Measurements from ENCODE around the gene RTN4IP1.

RTN4IP1 gene

DNA sequence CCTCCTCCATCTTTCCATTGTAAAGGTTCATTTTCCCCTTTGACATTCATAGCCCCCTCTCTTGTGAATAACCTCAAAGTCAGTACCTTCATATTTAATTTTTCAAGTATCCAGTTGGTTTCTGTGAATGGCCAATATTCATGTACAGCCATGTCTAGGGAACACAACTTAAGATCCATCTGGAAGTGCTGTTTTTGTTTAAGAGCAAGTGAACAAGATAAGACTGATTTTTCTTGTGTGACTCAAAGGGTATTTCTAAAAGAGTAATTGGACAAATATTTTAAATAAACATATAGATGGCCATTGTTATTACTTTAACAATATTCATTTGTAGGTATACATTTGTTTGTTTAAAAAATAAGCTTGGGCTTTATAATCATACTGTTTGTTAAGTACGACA is 92.9 kb downstream of the RTN4IP1 start:
- no peak overlapping the region for H3K9ac ChIP-seq (ENCODE audit: low read length)
- H3K4me1 ChIP-seq (ENCODE audit: low read length), result no peaks in the 10 kb centered on the region
- H3K27ac ChIP-seq (ENCODE audit: low read length), result no peak overlapping the region
- no peak for DNase-seq
- no peaks in the 10 kb centered on the region for H3K9me3 ChIP-seq (replicated peaks; ENCODE audit: insufficient read depth, low read length)
- H2AFZ ChIP-seq (ENCODE audit: low read length), result no peak overlapping the region
- H3F3A ChIP-seq (ENCODE audit: insufficient read depth, low read length), result no peaks in the 10 kb centered on the region
- TF ChIP-seq EZH2phosphoT487 (IDR thresholded peaks at IDR 0.05; ENCODE audit: low read length) (no peak), EZH2 (optimal IDR thresholded peaks at IDR 0.05; ENCODE audit: low read depth, low read length) (no peak)
- TF ChIP-seq, protein P1, sequence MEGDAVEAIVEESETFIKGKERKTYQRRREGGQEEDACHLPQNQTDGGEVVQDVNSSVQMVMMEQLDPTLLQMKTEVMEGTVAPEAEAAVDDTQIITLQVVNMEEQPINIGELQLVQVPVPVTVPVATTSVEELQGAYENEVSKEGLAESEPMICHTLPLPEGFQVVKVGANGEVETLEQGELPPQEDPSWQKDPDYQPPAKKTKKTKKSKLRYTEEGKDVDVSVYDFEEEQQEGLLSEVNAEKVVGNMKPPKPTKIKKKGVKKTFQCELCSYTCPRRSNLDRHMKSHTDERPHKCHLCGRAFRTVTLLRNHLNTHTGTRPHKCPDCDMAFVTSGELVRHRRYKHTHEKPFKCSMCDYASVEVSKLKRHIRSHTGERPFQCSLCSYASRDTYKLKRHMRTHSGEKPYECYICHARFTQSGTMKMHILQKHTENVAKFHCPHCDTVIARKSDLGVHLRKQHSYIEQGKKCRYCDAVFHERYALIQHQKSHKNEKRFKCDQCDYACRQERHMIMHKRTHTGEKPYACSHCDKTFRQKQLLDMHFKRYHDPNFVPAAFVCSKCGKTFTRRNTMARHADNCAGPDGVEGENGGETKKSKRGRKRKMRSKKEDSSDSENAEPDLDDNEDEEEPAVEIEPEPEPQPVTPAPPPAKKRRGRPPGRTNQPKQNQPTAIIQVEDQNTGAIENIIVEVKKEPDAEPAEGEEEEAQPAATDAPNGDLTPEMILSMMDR (IDR thresholded peaks at IDR 0.05; ENCODE audit: low read length), result no peak
- no peaks in the 10 kb centered on the region for H3K27me3 ChIP-seq (replicated peaks; ENCODE audit: insufficient read depth, low read length)
- H4K20me1 ChIP-seq (ENCODE audit: insufficient read depth, low read length), result no peaks in the 10 kb centered on the region
- H3K4me3 ChIP-seq (ENCODE audit: low read length), result no peak overlapping the region
- no peaks in the 10 kb centered on the region for H3K9me2 ChIP-seq (replicated peaks; ENCODE audit: insufficient read depth, low read length)
- H3K79me2 ChIP-seq (ENCODE audit: low read length), result no peaks in the 10 kb centered on the region
- H3K4me2 ChIP-seq (ENCODE audit: low read depth, low read length), result no peak overlapping the region
- H3K36me3 ChIP-seq (replicated peaks; ENCODE audit: insufficient read depth, low read length), result no peaks in the 10 kb centered on the region

DNA sequence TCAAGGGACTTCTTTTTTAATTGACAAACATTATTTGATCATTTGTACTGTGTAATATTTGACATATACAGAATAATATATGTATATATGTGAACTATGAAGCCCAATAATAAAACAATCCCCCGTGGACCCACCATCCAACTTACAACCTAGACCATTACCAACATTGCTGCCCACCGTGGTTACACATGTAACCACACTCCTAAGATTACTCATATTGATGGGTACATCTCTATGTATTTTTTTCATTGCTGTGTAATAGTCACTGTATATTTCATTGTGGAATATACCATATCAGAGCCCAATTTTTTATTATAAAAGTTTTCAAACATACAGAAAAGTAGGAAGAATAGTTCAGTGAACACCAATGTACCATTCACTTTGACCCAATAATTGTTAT is 94.3 kb downstream of the RTN4IP1 start:
- Histone ChIP-seq H3K9ac (ENCODE audit: low read length) (no peak overlapping the region), H3K4me1 (ENCODE audit: low read length) (no peaks in the 10 kb centered on the region), H3K27ac (ENCODE audit: low read length) (no peak overlapping the region), H3K79me2 (ENCODE audit: low read length) (no peaks in the 10 kb centered on the region), H3K9me2 (replicated peaks; ENCODE audit: insufficient read depth, low read length) (no peaks in the 10 kb centered on the region), H3K4me2 (ENCODE audit: low read depth, low read length) (no peak overlapping the region), H3F3A (ENCODE audit: insufficient read depth, low read length) (no peaks in the 10 kb centered on the region), H3K36me3 (replicated peaks; ENCODE audit: insufficient read depth, low read length) (no peaks in the 10 kb centered on the region), H4K20me1 (ENCODE audit: insufficient read depth, low read length) (no peaks in the 10 kb centered on the region), H2AFZ (ENCODE audit: low read length) (no peak overlapping the region), H3K27me3 (replicated peaks; ENCODE audit: insufficient read depth, low read length) (no peaks in the 10 kb centered on the region), H3K9me3 (replicated peaks; ENCODE audit: insufficient read depth, low read length) (no peaks in the 10 kb centered on the region), H3K4me3 (ENCODE audit: low read length) (no peak overlapping the region)
- TF ChIP-seq EZH2 (optimal IDR thresholded peaks at IDR 0.05; ENCODE audit: low read depth, low read length) (no peak), EZH2phosphoT487 (IDR thresholded peaks at IDR 0.05; ENCODE audit: low read length) (no peak)
- TF ChIP-seq, protein P1 (IDR thresholded peaks at IDR 0.05; ENCODE audit: low read length), result no peak
- no peak for DNase-seq

GRCh38 chr6:106534564-106534982 is 94.7 kb downstream of the RTN4IP1 start:
- H3K27ac ChIP-seq (ENCODE audit: low read length), result no peak overlapping the region

GRCh38 chr6:106534004-106534403 is 95.3 kb downstream of the RTN4IP1 start:
- H4K20me1 ChIP-seq (ENCODE audit: insufficient read depth, low read length), result no peaks in the 10 kb centered on the region
- no peak overlapping the region for H3K4me3 ChIP-seq (ENCODE audit: low read length)
- H3K27me3 ChIP-seq (replicated peaks; ENCODE audit: insufficient read depth, low read length), result no peaks in the 10 kb centered on the region
- H3K9me3 ChIP-seq (replicated peaks; ENCODE audit: insufficient read depth, low read length), result no peaks in the 10 kb centered on the region
- H3K9ac ChIP-seq (ENCODE audit: low read length), result no peak overlapping the region
- H3K36me3 ChIP-seq (replicated peaks; ENCODE audit: insufficient read depth, low read length), result no peaks in the 10 kb centered on the region
- no peak overlapping the region for H2AFZ ChIP-seq (ENCODE audit: low read length)
- no peaks in the 10 kb centered on the region for H3K4me1 ChIP-seq (ENCODE audit: low read length)
- H3K79me2 ChIP-seq (ENCODE audit: low read length), result no peaks in the 10 kb centered on the region
- H3K4me2 ChIP-seq (ENCODE audit: low read depth, low read length), result no peak overlapping the region
- no peak for TF ChIP-seq EZH2phosphoT487 (IDR thresholded peaks at IDR 0.05; ENCODE audit: low read length)
- TF ChIP-seq EZH2 (optimal IDR thresholded peaks at IDR 0.05; ENCODE audit: low read depth, low read length), result no peak
- TF ChIP-seq, protein P1 (IDR thresholded peaks at IDR 0.05; ENCODE audit: low read length), result no peak
- H3K9me2 ChIP-seq (replicated peaks; ENCODE audit: insufficient read depth, low read length), result no peaks in the 10 kb centered on the region
- DNase-seq, result no peak
- no peaks in the 10 kb centered on the region for H3F3A ChIP-seq (ENCODE audit: insufficient read depth, low read length)
- no peak overlapping the region for H3K27ac ChIP-seq (ENCODE audit: low read length)

More at GRCh38 chr6:106534564-106534982, 94.7 kb downstream of the RTN4IP1 start:
- Histone ChIP-seq H3K4me3 (ENCODE audit: low read length) (no peak overlapping the region), H2AFZ (ENCODE audit: low read length) (no peak overlapping the region), H3F3A (ENCODE audit: insufficient read depth, low read length) (no peaks in the 10 kb centered on the region), H3K9me2 (replicated peaks; ENCODE audit: insufficient read depth, low read length) (no peaks in the 10 kb centered on the region), H4K20me1 (ENCODE audit: insufficient read depth, low read length) (no peaks in the 10 kb centered on the region), H3K9ac (ENCODE audit: low read length) (no peak overlapping the region), H3K4me1 (ENCODE audit: low read length) (no peaks in the 10 kb centered on the region), H3K27me3 (replicated peaks; ENCODE audit: insufficient read depth, low read length) (no peaks in the 10 kb centered on the region), H3K9me3 (replicated peaks; ENCODE audit: insufficient read depth, low read length) (no peaks in the 10 kb centered on the region), H3K79me2 (ENCODE audit: low read length) (no peaks in the 10 kb centered on the region), H3K36me3 (replicated peaks; ENCODE audit: insufficient read depth, low read length) (no peaks in the 10 kb centered on the region), H3K4me2 (ENCODE audit: low read depth, low read length) (no peak overlapping the region)
- TF ChIP-seq EZH2phosphoT487 (IDR thresholded peaks at IDR 0.05; ENCODE audit: low read length), result no peak
- no peak for DNase-seq

All from MM.1S (cell line).